ENCODE data around the gene CXCR5.

CXCR5 gene

DNA sequence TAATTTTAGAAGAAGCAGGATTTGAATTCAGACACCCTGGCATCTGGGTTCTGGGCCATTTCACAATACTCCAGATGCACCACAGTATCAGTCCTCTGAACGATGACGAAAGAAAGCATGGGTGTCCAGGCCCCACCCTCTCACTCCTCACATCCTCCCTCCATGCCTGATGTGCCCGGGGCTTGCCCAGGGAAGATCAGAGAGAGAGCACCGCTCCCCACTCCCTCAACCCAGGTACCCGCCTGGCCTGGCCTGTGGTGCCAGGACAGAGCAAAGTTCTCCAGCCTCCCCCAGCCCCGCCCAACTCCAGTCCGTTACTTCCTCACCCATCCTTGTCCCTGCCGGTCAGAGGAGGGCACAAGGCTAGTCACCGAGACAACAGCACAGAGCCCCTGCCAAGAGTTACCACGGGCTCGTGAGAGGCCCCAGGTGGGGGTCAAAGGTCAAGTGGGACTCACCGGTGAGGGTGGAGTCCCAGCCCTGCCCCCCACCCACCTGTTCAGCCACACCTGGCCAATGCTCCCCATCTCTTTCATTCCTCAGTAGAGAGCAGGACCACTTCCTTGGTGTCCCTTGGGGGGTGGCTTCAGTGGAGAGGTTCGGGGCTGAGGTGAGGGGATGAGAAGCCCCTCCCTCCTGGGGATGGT lies 33.9 kb downstream of the CXCR5 start:
- H3K4me3 ChIP-seq (ENCODE audit: low read depth, low read length): peak overlapping the region; percentile 33
- no peak for TF ChIP-seq CTCF (conservative IDR thresholded peaks at IDR 0.05; ENCODE audit: low read depth, low read length)

GRCh38 chr11:118918128-118918685 lies 34.5 kb downstream of the CXCR5 start:
- H3K4me3 ChIP-seq (ENCODE audit: low read depth, low read length): peak overlapping the region; percentile 48
- peak; percentile 4 for TF ChIP-seq CTCF (conservative IDR thresholded peaks at IDR 0.05; ENCODE audit: low read depth, low read length)
- DNase-seq (ENCODE audit: low read depth): peak; percentile 96

More for the DNA sequence above, 33.9 kb downstream of the CXCR5 start:
- peak; percentile 93 for DNase-seq (ENCODE audit: low read depth)

DNA sequence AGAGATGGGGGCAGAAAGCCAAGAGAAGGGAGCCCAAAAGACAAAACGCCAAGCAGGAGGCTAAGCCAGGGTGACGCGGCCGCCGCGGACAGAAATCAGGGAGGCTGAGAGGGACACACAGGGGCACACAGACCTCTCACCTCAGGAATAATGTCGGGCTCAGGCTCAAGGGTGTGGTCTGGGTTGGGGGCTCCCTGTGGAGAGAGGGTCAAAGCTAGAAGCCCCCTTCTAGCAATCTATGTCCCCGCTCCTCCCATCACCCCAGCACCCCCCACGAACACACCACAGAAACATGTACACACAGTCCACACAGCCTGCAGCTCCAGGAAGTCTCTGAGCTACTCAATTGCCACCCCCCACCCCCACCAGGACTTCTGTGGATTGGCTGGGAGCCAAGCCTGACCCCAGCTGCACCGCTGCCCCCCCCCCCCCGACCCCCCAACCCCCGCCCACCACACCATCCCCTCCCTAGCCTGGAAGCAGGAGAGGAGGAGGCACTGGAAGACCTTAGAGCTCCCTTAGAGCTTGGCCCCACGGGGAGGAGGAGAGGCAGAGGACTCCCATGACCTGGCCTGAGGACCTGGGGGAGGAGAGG lies 35.1 kb downstream of the CXCR5 start:
- peak; percentile 89 for DNase-seq (ENCODE audit: low read depth)

DNA sequence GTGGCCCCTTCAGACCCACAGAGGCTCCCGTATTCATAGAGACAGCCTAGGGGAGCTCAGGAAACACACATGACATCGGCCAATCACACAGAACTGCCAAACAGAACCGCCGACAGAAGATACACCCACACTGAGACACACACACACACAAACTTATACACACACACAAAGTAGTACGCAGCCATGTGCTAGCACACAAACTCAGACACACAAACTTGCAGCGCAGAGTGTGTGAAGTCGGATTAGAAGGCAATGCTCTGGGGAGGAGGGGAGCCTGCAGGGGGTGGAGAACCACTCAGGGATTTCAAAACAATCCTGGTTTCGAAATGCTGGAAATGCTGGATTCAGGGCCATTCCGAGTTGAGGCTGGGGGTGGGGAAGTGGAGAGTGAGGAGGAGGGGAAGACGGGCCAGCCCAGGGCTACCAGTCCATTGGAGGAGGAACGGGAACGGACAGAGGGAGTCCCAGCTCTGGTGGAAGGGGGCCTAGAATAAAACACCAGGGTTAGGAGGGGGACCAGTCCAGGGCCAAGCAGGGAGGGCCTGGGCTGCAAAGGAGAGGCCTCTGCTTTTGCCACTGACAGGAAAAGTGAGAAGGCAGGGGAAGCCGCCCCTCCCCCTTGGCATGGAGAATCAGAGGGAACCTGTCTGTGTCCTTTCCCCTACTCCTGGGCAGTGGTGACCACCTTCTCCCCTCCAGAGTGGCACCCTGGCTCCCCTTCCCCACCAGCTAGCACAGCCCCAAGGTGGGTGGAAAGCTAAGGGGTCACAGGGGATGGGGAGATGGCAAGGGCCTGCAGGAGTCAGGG lies 37.6 kb downstream of the CXCR5 start:
- H3K4me3 ChIP-seq (ENCODE audit: low read depth, low read length): peak overlapping the region; percentile 98
- no peak for TF ChIP-seq CTCF (conservative IDR thresholded peaks at IDR 0.05; ENCODE audit: low read depth, low read length)
- DNase-seq (ENCODE audit: low read depth): peak; percentile 93

More for the DNA sequence above, 35.1 kb downstream of the CXCR5 start:
- peak overlapping the region; percentile 48 for H3K4me3 ChIP-seq (ENCODE audit: low read depth, low read length)
- no peak for TF ChIP-seq CTCF (conservative IDR thresholded peaks at IDR 0.05; ENCODE audit: low read depth, low read length)

DNA sequence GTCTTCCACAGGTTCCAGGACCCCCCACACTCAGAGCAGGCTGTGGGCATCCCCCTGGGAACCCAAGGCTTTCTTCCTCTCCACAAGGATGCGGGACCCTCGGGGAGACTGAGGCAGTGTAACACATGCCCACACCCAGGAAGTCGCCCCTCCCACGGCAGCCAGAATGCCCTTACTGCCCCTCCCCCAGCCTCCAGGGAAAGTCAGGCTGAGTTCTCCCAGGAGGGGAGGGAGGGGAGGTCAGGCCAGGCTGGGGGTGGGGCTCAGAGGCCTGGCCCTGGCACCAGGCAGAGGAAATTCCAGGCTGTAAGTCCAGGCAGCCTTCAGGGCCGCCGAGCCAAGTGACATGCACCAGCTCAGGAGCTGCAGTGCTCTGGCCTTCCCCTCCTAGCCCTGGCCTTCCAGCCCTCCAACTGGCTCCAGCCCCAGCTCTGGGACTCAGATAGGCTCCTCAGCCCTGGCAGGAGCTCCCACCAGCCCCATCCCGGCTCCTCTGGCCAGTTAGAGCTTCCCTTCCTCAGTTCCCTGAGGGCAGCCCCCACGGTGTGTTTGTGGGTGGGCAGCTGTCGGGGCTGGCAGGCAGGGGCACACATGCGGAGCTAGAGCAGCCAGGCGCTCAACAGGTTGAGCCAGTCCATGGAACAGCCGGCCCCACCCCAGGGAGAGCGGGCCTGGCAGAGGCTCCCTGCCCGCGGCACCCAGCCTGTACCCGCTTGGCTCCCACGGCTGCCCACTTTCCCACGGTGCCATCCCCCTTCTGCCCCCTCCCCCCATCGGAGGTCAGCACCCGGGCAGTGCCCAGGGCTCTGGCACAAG lies 38.4 kb downstream of the CXCR5 start:
- TF ChIP-seq CTCF (conservative IDR thresholded peaks at IDR 0.05; ENCODE audit: low read depth, low read length): no peak
- peak; percentile 42 for DNase-seq (ENCODE audit: low read depth)
- H3K4me3 ChIP-seq (ENCODE audit: low read depth, low read length): peak overlapping the region; percentile 98
